WTC11 (cell line): ENCODE data around the gene SUSD6. TPM values are rescaled to one million over a fixed set of nuclear protein-coding genes. Genes with fewer than 3 reads are reported as not detected.

ENCODE experiments used
- ATAC-seq: fragments of 200-7000 bp; cut with Tn5 transposase; 2 replicates; pipeline ENCODE4 v1.10.0; 2021; ENCODE audit warnings: mild to moderate bottlenecking, moderate library complexity
- CTCF ChIA-PET: fragments of 300-600 bp; sonication (Branson Sonifier 250); formaldehyde crosslinking; loops from one replicate; lab custom pipeline; 2021; ENCODE audit warnings: antibody characterized with exemption; lab: Charles Lee
- POLR2A ChIA-PET: fragments of 350-600 bp; sonication (Branson Sonifier 250); formaldehyde crosslinking; loops from one replicate; lab custom pipeline; 2021; ENCODE audit warnings: antibody characterized with exemption; lab: Charles Lee
- DNase-seq: peaks from one replicate; pipeline ENCODE4 v3.0.0; 2021; ENCODE audit warnings: low spot score
- H3K27ac Mint-ChIP-seq: 2 replicates; pipeline ENCODE4 v1.8.0; 2021; ENCODE audit warnings: mixed read lengths
- H3K27me3 Mint-ChIP-seq: 2 replicates; pipeline ENCODE4 v1.8.0; 2021; ENCODE audit warnings: low read depth, mild to moderate bottlenecking, moderate library complexity, mixed read lengths
- H3K36me3 Mint-ChIP-seq: 2 replicates; pipeline ENCODE4 v1.8.0; 2021; ENCODE audit warnings: mixed read lengths
- H3K4me1 Mint-ChIP-seq: 2 replicates; pipeline ENCODE4 v1.8.0; 2022; ENCODE audit warnings: mixed read lengths
- H3K4me3 Mint-ChIP-seq: 2 replicates; pipeline ENCODE4 v1.8.0; 2021; ENCODE audit warnings: mild to moderate bottlenecking, moderate library complexity, mixed read lengths
- H3K9me3 Mint-ChIP-seq: 2 replicates; pipeline ENCODE4 v1.8.0; 2021; ENCODE audit warnings: mixed read lengths
- CREB1 ChIP-seq: sonication (generic); formaldehyde crosslinking; IDR thresholded peaks from 2 replicates; pipeline ENCODE4 v1.8.0; 2023; ENCODE audit warnings: mild to moderate bottlenecking, missing genetic modification reagents
- E2F5 ChIP-seq: sonication (generic); formaldehyde crosslinking; IDR thresholded peaks from 2 replicates; pipeline ENCODE4 v1.8.1; 2022; ENCODE audit warnings: mild to moderate bottlenecking, moderate library complexity, missing genetic modification reagents
- FOXJ3 ChIP-seq: sonication (generic); formaldehyde crosslinking; IDR thresholded peaks from 2 replicates; pipeline ENCODE4 v1.9.0; 2021; ENCODE audit warnings: missing genetic modification reagents, mild to moderate bottlenecking, borderline replicate concordance
- FOXK1 ChIP-seq: sonication (generic); formaldehyde crosslinking; IDR thresholded peaks from 2 replicates; pipeline ENCODE4 v1.8.0; 2022; ENCODE audit warnings: mild to moderate bottlenecking, moderate library complexity, missing genetic modification reagents
- GABPB1 ChIP-seq: sonication (generic); formaldehyde crosslinking; IDR thresholded peaks from 2 replicates; pipeline ENCODE4 v1.8.1; 2023; ENCODE audit warnings: mild to moderate bottlenecking, missing genetic modification reagents
- MAX ChIP-seq: sonication (generic); formaldehyde crosslinking; IDR thresholded peaks from 2 replicates; pipeline ENCODE4 v1.8.0; 2022; ENCODE audit warnings: mild to moderate bottlenecking, missing genetic modification reagents
- MLX ChIP-seq: sonication (generic); formaldehyde crosslinking; IDR thresholded peaks from 2 replicates; pipeline ENCODE4 v1.8.1; 2023; ENCODE audit warnings: mild to moderate bottlenecking, missing genetic modification reagents, moderate library complexity
- NFATC4 ChIP-seq: fragments of 250-450 bp; sonication (Bioruptor Pico); IDR thresholded peaks from 2 replicates; pipeline ENCODE4 v1.9.0; 2021; ENCODE audit warnings: mild to moderate bottlenecking
- NFYB ChIP-seq: sonication (generic); formaldehyde crosslinking; conservative IDR thresholded peaks from 2 replicates; pipeline ENCODE4 v1.8.0; 2022; ENCODE audit warnings: low read depth, missing genetic modification reagents
- NR1H2 ChIP-seq: sonication (generic); formaldehyde crosslinking; IDR thresholded peaks from 2 replicates; pipeline ENCODE4 v1.9.0; 2021; ENCODE audit warnings: mild to moderate bottlenecking, moderate library complexity, missing genetic modification reagents
- NR2C2 ChIP-seq: sonication (generic); formaldehyde crosslinking; IDR thresholded peaks from 2 replicates; pipeline ENCODE4 v1.8.0; 2022; ENCODE audit warnings: mild to moderate bottlenecking, missing genetic modification reagents
- PRDM15 ChIP-seq: sonication (generic); formaldehyde crosslinking; IDR thresholded peaks from 2 replicates; pipeline ENCODE4 v1.8.0; 2022; ENCODE audit warnings: missing genetic modification reagents
- PRRX2 ChIP-seq: fragments of 250-450 bp; sonication (Bioruptor Pico); IDR thresholded peaks from 2 replicates; pipeline ENCODE4 v1.8.0; 2021; ENCODE audit warnings: mild to moderate bottlenecking
- SOX15 ChIP-seq: fragments of 250-450 bp; sonication (Bioruptor Pico); IDR thresholded peaks from 2 replicates; pipeline ENCODE4 v1.9.0; 2021; ENCODE audit warnings: mild to moderate bottlenecking
- SP1 ChIP-seq: sonication (generic); formaldehyde crosslinking; conservative IDR thresholded peaks from 2 replicates; pipeline ENCODE4 v1.8.1; 2022; ENCODE audit warnings: missing genetic modification reagents
- USF2 ChIP-seq: sonication (generic); formaldehyde crosslinking; IDR thresholded peaks from 2 replicates; pipeline ENCODE4 v1.8.1; 2023; ENCODE audit warnings: mild to moderate bottlenecking, missing genetic modification reagents, moderate library complexity
- ZMAT4 ChIP-seq: fragments of 250-450 bp; sonication (Bioruptor Pico); IDR thresholded peaks from 2 replicates; pipeline ENCODE4 v1.9.0; 2021; ENCODE audit warnings: mild to moderate bottlenecking
- ZNF121 ChIP-seq: sonication (generic); formaldehyde crosslinking; IDR thresholded peaks from 2 replicates; pipeline ENCODE4 v1.8.0; 2023; ENCODE audit warnings: missing genetic modification reagents
- ZNF219 ChIP-seq: sonication (generic); formaldehyde crosslinking; IDR thresholded peaks from 2 replicates; pipeline ENCODE4 v1.8.0; 2023; ENCODE audit warnings: missing genetic modification reagents, mild to moderate bottlenecking, borderline replicate concordance
- ZNF396 ChIP-seq: fragments of 250-450 bp; sonication (Bioruptor Pico); IDR thresholded peaks from 2 replicates; pipeline ENCODE4 v1.8.0; 2021; ENCODE audit warnings: mild to moderate bottlenecking, moderate library complexity, borderline replicate concordance
- ZNF425 ChIP-seq: fragments of 250-450 bp; sonication (Bioruptor Pico); conservative IDR thresholded peaks from 2 replicates; pipeline ENCODE4 v1.9.0; 2021; ENCODE audit warnings: mild to moderate bottlenecking
- ZSCAN18 ChIP-seq: fragments of 250-450 bp; sonication (Bioruptor Pico); IDR thresholded peaks from 2 replicates; pipeline ENCODE4 v2.1.2; 2022; ENCODE audit warnings: mild to moderate bottlenecking, moderate library complexity
- total RNA-seq: library from RNA; stranded (reverse); gene quantifications from 3 replicates; pipeline ENCODE4 v1.2.3, GENCODE V29; 2021

SUSD6 gene
- total RNA-seq, 1 experiment from 2014 or later, result 10.1 TPM

- Mint-ChIP-seq H3K4me3 (no peak overlapping the region), H3K9me3 (no peaks in the 10 kb centered on the region), H3K27ac (no peak overlapping the region), H3K27me3 (no peaks in the 10 kb centered on the region), H3K4me1 (peaks cover 4% of the 10 kb centered on the region), H3K36me3 (no peaks in the 10 kb centered on the region)
- ATAC-seq (no peak), DNase-seq (no peak)
- ChIA-PET POLR2A (no interaction called here), CTCF (no interaction called here)
- no peak for TF ChIP-seq ZNF121 (CRISPR knock-in tag)
These were observed 24.0 kb upstream of the SUSD6 start for GRCh38 chr14:69587389-69587788.

- ChIA-PET CTCF (interaction anchor here (0.8 to 2.5 kb wide), 4 partner anchors 11 to 17 kb away, joined by 3 to 10 read pairs (median 4); partner anchors contain the start of gene CCDC177), POLR2A (interaction anchor here (0.6 kb wide), 1 partner anchor 8 kb away, joined by 3 read pairs; no protein-coding TSS in a partner anchor)
- Mint-ChIP-seq H3K4me3 (no peak overlapping the region), H3K4me1 (peaks cover 4% of the 10 kb centered on the region; the same call in 1 of the 2 replicates), H3K27me3 (no peaks in the 10 kb centered on the region), H3K36me3 (no peaks in the 10 kb centered on the region), H3K9me3 (no peaks in the 10 kb centered on the region), H3K27ac (no peak overlapping the region)
- TF ChIP-seq PRRX2 (CRISPR knock-in tag), result no peak
- no peak for TF ChIP-seq GABPB1
- no peak for TF ChIP-seq NR1H2 (CRISPR knock-in tag)
- no peak for TF ChIP-seq SP1 (CRISPR knock-in tag)
- TF ChIP-seq E2F5 (CRISPR knock-in tag), result no peak
- TF ChIP-seq ZMAT4 (CRISPR knock-in tag), result no peak
- no peak for TF ChIP-seq PRDM15
- no peak for TF ChIP-seq MLX (CRISPR knock-in tag)
- TF ChIP-seq FOXK1 (CRISPR knock-in tag), result no peak
- ATAC-seq, result no peak
- DNase-seq, result no peak
These were observed 20.1 kb upstream of the SUSD6 start for GRCh38 chr14:69591317-69591716.

- Mint-ChIP-seq H3K36me3 (no peaks in the 10 kb centered on the region), H3K27me3 (no peaks in the 10 kb centered on the region), H3K4me1 (no peaks in the 10 kb centered on the region), H3K4me3 (no peak overlapping the region), H3K27ac (0 out of 2 replicates have a peak overlapping the region, but pooled peaks have one; percentile 75), H3K9me3 (no peaks in the 10 kb centered on the region)
- ATAC-seq, result no peak
- DNase-seq, result no peak
- TF ChIP-seq ZNF396 (CRISPR knock-in tag) (no peak), NFATC4 (CRISPR knock-in tag) (no peak), MAX (CRISPR knock-in tag) (no peak), ZNF219 (CRISPR knock-in tag) (no peak), USF2 (no peak), ZSCAN18 (no peak), SOX15 (CRISPR knock-in tag) (no peak), ZNF425 (CRISPR knock-in tag) (no peak), FOXJ3 (CRISPR knock-in tag) (no peak), CREB1 (CRISPR knock-in tag) (no peak), NR2C2 (CRISPR knock-in tag) (no peak), NFYB (CRISPR knock-in tag) (no peak), GABPB1 (no peak)
- CTCF ChIA-PET, result interaction anchor here (1.0 to 2.8 kb wide), 8 partner anchors 8 to 481 kb away, joined by 3 to 17 read pairs (median 4); partner anchors contain the start of gene CCDC177
- POLR2A ChIA-PET, result interaction anchor here (0.6 kb wide), 1 partner anchor 12 kb away, joined by 3 read pairs; no protein-coding TSS in a partner anchor
These were observed 18.2 kb upstream of the SUSD6 start for GRCh38 chr14:69593018-69593677.
